ENCODE measurements around the gene RNF14. TPM values are rescaled to one million over a fixed set of nuclear protein-coding genes. Genes with fewer than 3 reads are reported as not detected.

RNF14 gene
- total RNA-seq, 4 donors from 2014 or later, result 72.6 to 115 (median 96.9) TPM

DNA sequence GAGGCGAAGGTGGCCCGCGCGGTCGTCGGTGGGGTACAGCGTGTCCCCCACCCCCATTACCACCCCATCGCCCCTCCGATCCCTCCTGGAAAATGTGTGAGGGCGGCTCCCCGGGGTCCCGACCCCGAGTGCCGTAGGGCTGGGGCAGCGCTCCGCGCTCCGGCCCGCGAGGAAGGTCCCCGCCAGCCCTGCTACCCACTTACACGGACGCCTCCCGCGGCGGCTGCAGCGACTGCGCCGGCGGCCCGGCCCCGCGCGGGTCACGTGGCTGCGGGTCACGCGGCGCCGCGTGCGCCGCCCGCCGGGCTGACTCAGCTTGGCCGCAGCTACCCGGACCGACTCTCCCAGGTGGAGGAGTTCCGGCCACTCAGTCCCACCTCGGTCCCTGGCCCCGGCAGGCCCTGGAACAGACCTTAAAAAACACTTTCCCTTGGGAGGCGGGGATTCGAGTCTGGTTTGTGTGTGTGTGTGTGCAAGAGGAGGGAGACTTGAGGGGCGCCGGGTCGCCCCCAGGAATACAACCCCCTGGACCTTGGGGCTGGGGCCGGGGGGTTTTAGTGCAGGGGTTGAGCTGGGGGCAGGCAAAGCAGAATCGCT lies 44.0 kb downstream of the RNF14 start, which contains the start of gene GNPDA1:
GNPDA1 (minus strand) TSS at position 236 of the 597 bp plus-strand sequence. CDS start 992 bp downstream, outside the sequence.
- peak within 1 kb of the TSS; percentile 49 to 63 for H3K4me3 ChIP-seq
- 0 to 7% methylated on average over 1 to 3 of the region's 58 CpGs for WGBS, 2 donors (ENCODE audit: low coverage in 1 of 2)
- H3K9me3 ChIP-seq, result no peaks in the 10 kb centered on the region
- H3K27ac ChIP-seq, result peak within 1 kb of the TSS; percentile 74 to 90 (median 88)
- peak; percentile 95 for ATAC-seq
- H3K36me3 ChIP-seq, result peaks cover 0 to 32% of the 10 kb centered on the region in 2 donors
- TF ChIP-seq POLR2A (IDR thresholded peaks at IDR 0.05), result peak; percentile 43 to 72
- TF ChIP-seq POLR2AphosphoS5 (IDR thresholded peaks at IDR 0.05), result peak; percentile 66
- TF ChIP-seq, protein P1, sequence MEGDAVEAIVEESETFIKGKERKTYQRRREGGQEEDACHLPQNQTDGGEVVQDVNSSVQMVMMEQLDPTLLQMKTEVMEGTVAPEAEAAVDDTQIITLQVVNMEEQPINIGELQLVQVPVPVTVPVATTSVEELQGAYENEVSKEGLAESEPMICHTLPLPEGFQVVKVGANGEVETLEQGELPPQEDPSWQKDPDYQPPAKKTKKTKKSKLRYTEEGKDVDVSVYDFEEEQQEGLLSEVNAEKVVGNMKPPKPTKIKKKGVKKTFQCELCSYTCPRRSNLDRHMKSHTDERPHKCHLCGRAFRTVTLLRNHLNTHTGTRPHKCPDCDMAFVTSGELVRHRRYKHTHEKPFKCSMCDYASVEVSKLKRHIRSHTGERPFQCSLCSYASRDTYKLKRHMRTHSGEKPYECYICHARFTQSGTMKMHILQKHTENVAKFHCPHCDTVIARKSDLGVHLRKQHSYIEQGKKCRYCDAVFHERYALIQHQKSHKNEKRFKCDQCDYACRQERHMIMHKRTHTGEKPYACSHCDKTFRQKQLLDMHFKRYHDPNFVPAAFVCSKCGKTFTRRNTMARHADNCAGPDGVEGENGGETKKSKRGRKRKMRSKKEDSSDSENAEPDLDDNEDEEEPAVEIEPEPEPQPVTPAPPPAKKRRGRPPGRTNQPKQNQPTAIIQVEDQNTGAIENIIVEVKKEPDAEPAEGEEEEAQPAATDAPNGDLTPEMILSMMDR (IDR thresholded peaks at IDR 0.05), result peak in 3 of 4 experiments; percentile 15 to 70 (median 58)
- no peak for TF ChIP-seq EP300 (IDR thresholded peaks at IDR 0.05)
- no peaks in the 10 kb centered on the region for H3K27me3 ChIP-seq
- H3K4me1 ChIP-seq, result peaks cover 0 to 40% (median 0%) of the 10 kb centered on the region in 3 donors

DNA sequence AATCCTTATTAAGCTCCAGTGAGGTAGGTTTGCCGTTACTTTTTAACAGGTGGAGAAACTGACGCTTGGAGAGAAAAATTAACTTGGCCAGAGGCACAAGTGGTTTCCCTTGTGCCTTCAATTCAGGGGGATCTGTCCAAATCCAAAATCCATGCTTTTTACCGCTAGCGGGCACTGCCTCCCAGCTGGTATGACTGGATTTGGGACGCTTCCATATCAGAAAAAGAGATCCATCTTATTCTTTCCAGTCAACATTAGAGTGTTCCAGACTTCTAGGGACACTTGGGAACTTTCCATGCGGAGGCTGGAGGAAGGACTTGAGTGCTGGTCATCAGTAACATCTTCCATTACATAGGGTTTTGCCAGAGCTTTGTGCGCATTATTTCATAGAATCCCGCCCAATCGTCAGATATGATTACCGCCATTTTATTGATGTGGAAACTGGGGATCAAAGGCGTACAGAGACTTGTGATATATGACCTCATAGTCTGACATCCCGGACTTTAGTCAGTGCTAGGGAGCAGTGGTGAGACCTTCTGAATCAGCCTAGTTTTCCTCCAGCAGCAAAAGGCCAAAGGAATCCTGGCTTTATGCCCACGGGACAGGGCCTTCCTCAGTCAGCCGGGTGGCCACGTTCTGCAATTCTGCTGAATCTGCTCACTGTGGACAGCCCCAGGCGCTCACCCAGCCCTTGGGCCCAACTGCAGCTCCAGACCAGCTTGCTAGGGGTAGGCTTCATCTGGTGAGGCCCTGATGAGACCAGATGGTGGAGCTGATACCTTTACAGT lies 45.0 kb downstream of the RNF14 start:
- WGBS, 2 donors (ENCODE audit: low coverage in 1 of 2), result 81 to 87% methylated on average over 11 to 12 of the region's 16 CpGs
- ATAC-seq, result peak; percentile 4

DNA sequence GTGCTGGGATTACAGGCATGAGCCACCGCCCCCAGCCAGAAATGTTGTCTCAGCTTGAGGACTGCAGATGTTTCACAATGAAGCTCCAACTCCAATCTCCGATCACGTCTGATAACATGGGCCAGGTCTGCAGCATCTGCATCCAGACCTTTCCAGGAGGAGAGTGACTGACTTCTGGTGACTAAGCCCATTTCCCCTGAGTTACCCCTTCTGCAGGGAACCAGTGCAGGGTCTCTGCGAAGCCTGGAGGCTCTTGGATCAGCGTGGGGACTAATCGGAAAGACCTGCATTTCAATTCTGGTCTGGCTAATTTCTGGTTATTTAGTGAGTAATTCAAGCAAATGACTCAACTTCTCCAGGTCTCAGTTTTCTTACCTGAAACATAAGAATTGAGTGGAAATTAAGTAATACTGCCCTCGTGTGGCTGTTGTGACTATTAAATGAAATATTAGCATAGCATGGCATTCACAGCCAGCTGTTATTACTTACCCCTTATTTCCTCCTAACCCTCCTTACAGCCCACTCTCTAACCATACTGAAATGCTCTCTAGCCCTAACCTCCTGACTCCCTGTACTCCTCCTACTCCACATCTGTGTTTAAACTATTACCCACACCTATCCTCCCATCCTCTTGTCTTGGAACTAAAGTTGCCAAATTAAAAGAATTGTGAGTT lies 46.1 kb downstream of the RNF14 start:
- Histone ChIP-seq H3K4me1 (peaks cover 0 to 40% (median 0%) of the 10 kb centered on the region in 3 donors), H3K9me3 (no peaks in the 10 kb centered on the region), H3K4me3 (no peak overlapping the region), H3K27ac (peak overlapping the region in 2 of 4 donors; percentile 41), H3K27me3 (no peaks in the 10 kb centered on the region), H3K36me3 (peaks cover 0 to 11% of the 10 kb centered on the region in 2 donors)
- ATAC-seq, result no peak
- 54 to 66% methylated on average over 4 to 5 of the region's 7 CpGs for WGBS, 2 donors (ENCODE audit: low coverage in 1 of 2)
- TF ChIP-seq, protein P1 (IDR thresholded peaks at IDR 0.05), result peak; percentile 50 to 58 (median 52)
- TF ChIP-seq POLR2AphosphoS5 (IDR thresholded peaks at IDR 0.05), result no peak

More for the DNA sequence above, 45.0 kb downstream of the RNF14 start:
- H3K4me3 ChIP-seq, result no peak overlapping the region
- TF ChIP-seq POLR2A (IDR thresholded peaks at IDR 0.05), result no peak
- TF ChIP-seq, protein P1 (IDR thresholded peaks at IDR 0.05), result no peak
- no peak for TF ChIP-seq POLR2AphosphoS5 (IDR thresholded peaks at IDR 0.05)
- no peak for TF ChIP-seq EP300 (IDR thresholded peaks at IDR 0.05)
- peaks cover 0 to 40% (median 0%) of the 10 kb centered on the region in 3 donors for H3K4me1 ChIP-seq
- H3K27ac ChIP-seq, result peak overlapping the region in 2 of 4 donors; percentile 88
- H3K36me3 ChIP-seq, result peaks cover 0 to 23% of the 10 kb centered on the region in 2 donors
- H3K9me3 ChIP-seq, result no peaks in the 10 kb centered on the region
- no peaks in the 10 kb centered on the region for H3K27me3 ChIP-seq

GRCh38 chr5:142015781-142016533 lies 47.1 kb downstream of the RNF14 start:
- Histone ChIP-seq H3K27ac (peak overlapping the region in 2 of 4 donors; percentile 41), H3K27me3 (no peaks in the 10 kb centered on the region), H3K4me3 (no peak overlapping the region), H3K4me1 (peaks cover 0 to 40% (median 0%) of the 10 kb centered on the region in 3 donors), H3K36me3 (peaks cover 0 to 7% of the 10 kb centered on the region in 2 donors), H3K9me3 (peaks cover 0 to 8% (median 0%) of the 10 kb centered on the region in 3 donors)
- ATAC-seq, result no peak
- 60 to 76% methylated on average over 4 to 6 of the region's 6 CpGs for WGBS, 2 donors (ENCODE audit: low coverage in 1 of 2)
- no peak for TF ChIP-seq EP300 (IDR thresholded peaks at IDR 0.05)

Measured in gastroesophageal sphincter (tissue), 4 donors.